ENCODE measurements around the gene FTO.

The FTO gene

GRCh38 chr16:54009464-54010176 is 305.7 kb downstream of the FTO start:
- no peak for DNase-seq (ENCODE audit: low read depth)

- DNase-seq (ENCODE audit: low read depth) = no peak
Observed at GRCh38 chr16:54015147-54015546, 311.2 kb downstream of the FTO start.

DNA sequence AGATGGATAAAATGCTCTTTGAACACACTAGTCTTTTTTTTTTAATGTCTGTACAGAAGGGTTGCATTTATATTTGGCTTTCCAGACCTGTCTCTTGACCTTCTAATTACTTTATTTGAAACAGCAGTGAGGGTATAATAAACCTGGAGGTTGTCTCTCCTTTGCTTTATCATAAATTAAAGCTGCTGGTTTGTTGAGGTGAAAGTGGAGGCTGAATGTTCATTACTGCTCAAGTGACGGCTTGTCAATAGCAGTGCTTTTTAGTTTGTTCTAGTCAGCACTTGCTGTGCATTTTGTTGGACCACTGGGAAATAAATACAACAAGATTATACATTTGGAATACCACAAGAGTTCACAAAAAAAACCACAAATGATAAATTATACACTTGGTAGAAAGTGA is 318.4 kb downstream of the FTO start:
- no peak for DNase-seq (ENCODE audit: low read depth)

DNA sequence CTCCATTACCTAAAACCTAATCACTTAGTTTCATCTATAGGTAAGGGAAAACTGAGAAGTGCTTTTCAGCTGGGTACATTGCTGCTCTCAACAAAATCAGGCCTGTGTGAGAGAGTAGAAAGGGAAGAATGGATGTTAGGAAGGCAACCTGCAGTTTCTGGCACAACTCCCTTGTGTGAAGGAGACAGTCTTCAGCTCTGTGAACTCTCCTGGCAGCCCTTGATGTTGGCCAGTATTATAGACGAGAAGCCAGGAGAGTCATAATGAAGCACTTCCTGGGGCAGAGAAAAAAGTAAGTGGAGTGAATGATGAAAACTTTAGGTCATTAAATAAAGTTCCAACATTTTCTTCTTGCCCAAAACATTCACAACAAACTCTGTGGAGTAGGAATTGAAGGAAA is 322.5 kb downstream of the FTO start:
- DNase-seq (ENCODE audit: low read depth) = no peak

DNA sequence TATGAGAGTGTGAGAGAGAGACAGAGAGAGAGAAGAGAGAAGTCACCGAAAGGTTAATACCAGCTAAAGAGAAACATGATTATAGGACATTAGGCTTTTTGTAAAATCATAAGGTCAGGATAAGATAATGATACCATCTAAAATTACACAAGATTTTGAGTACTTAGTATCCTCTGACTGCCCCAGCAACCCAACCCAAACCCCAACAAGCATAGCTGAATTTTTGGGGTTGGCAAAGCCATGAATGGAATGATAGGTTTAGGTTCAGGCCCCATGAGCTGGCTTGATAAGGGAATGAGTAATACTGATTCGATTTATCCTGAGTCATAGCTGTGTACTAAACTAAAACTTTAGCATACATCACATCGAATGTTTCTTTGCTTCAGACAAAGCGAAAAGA is 323.1 kb downstream of the FTO start:
- no peak for DNase-seq (ENCODE audit: low read depth)

- DNase-seq (ENCODE audit: low read depth) = no peak
Observed at GRCh38 chr16:54027558-54027957, 323.6 kb downstream of the FTO start.

GRCh38 chr16:54027995-54028394 is 324.0 kb downstream of the FTO start:
- no peak for DNase-seq (ENCODE audit: low read depth)

GRCh38 chr16:54030451-54030850 is 326.5 kb downstream of the FTO start:
- no peak for DNase-seq (ENCODE audit: low read depth)

DNA sequence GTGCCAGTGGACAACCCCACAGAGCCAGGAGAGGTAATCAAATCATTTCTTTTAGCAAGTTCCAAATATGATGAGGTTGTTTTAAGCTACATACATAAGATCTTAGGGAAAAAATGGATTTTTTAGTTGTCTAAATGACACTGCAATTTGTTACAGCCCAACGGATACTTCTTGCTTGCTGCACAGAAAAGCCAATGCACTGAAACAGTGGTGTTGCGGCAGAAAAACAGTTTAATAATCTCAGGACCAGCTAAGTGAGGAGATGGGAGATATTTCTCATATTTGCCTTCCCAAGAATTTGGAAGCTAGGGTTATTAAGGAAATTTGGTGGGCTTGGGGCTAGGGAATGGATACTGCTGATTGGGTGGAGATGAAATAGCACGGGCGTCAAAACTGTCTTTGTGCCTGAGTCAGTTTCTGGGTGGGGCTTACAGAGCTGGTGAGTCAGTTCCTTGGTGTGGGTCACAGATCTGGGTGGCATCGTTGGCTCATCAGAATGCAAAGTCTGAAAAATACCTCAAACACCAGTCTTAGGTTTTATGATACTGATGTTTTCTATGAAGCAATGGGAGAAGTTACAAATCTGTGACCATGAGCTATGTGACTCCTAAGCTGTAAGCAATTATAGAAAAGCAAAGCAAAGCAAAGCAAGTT is 327.3 kb downstream of the FTO start:
- no peak for DNase-seq (ENCODE audit: low read depth)

DNA sequence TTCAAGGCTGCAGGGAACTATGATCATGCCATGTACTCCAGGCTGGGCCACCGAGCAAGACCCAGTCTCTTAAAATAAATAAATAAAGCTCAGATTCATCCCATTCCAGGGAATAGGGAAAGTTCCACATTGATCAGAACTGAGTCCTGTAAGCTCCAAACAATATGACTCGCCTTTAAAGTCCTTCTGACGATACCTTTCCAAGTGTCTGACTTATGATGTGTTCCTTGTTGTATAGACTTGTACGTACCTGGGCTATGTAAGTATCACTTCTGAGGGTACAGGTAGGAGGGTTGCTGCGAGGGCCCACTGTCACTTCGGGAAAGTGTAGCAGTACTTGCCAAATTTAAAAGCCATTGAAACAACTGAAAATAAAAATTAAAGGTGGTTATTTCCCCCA is 329.8 kb downstream of the FTO start:
- DNase-seq (ENCODE audit: low read depth) = no peak

DNA sequence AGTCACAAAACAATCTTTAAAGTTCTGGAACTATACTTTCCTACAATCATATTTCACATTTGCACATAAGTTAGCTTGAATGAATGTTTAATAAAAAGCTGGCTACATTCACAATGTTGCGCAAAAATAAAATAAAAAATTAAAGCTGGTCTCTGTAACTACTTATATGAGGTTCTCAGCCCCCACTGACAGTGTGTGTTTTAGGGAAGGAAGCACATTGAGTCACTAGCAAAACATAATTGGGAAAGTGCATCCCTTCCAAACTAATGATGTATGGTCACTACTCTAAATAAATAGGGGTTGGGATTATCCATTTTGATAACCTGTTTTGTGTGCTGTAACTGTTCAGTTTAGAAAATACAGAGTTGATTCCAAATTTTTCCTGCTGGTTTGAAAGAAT is 330.7 kb downstream of the FTO start:
- DNase-seq (ENCODE audit: low read depth) = no peak

GRCh38 chr16:54040480-54040879 is 336.5 kb downstream of the FTO start:
- no peak for DNase-seq (ENCODE audit: low read depth)

- no peak for DNase-seq (ENCODE audit: low read depth)
Observed at GRCh38 chr16:54040975-54041374, 337.0 kb downstream of the FTO start.

GRCh38 chr16:54048586-54049495 is 344.9 kb downstream of the FTO start:
- no peak for DNase-seq (ENCODE audit: low read depth)

DNA sequence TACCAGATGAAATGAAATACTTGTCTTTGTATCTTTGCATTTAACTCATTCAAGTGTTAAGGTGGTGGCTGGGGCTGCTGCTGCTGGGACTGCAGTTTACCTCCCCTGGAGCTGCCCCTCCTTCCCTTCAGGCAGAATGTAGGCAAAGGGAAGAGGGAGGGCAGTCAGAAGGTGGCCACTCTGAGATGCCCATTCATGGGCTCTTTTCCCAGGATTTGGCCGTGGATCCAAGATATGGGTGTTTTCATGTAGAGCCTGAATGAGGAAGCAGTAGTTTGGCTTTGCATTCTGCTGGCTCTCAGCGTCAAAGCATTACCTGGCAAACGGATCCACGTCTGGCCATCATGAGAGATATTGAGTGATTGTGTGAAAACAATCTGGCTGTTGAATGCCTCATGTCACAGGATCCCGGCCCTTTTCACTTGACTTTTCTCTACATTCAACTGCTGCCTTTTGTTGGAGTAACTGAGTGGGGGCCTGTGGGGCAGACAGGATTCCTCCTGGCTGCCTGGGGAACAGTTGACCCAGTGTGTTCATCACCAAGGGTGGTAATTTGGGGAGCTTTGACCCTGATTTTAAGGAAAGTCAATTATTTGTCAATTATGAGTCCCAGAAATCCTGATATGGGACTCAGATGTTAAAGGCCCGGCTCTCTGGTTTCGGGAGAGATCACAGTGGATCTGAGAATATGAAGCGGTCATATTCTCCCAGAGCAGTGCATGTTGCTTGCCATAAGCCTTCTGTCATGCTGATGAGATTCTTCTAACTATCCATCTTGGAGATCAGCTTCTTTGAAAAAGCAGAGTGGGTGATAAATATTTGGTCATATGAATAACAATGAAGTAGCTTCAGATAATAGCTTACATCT is 345.9 kb downstream of the FTO start:
- no peak for DNase-seq (ENCODE audit: low read depth)

DNA sequence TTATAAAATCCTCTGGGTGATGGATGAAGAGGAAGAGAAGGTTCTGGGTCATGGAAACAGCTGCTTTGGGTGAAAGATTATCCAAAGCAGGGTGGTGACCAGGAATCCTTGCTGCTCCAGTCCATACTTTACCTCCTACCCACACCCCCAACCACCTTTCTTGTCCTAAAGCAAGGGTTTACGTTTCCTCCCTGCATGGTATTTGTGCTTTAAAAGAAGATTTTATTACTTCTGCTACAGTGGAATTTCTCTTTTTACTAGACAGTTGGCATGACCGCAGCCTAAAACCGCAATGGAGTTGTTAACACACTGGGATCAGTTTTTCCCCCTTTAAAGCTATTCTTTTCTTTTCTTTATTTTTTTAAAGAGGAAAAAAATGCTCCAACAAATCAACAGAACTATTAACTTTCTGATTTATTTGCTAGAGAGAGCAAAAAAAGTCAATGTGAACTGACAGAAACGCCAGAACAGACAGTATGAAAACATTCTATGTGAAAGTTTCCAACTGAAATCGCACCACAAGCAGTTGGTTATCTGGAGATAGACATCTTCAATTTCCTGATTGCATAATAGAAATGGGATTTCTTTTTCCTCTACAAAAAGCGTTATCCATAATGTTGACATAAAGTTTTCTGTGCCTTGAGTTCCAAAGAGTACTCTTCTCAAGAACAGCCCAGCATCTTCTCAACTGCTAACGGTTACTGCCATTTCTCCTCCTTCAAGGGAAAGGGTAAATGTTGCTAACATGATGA is 346.7 kb downstream of the FTO start:
- DNase-seq (ENCODE audit: low read depth) = no peak

DNA sequence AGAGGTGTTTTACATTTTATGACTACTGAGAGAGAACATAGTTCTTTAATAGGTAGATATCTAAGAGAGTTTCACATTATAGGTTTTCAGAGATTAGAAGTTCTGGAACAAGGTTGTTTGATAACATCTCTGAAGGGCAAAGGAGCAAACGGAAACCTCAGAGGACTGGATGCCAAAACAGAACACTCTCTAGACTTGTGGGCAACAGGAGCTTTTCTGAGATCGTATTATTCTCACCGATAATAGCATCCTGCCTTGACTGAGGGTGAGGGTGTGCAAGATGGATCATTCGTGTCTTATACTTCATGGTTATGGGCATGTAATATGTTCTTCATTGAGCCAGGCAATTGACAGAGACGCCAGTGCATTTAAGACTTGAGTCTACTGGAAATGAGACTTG is 347.9 kb downstream of the FTO start:
- DNase-seq (ENCODE audit: low read depth) = no peak

DNA sequence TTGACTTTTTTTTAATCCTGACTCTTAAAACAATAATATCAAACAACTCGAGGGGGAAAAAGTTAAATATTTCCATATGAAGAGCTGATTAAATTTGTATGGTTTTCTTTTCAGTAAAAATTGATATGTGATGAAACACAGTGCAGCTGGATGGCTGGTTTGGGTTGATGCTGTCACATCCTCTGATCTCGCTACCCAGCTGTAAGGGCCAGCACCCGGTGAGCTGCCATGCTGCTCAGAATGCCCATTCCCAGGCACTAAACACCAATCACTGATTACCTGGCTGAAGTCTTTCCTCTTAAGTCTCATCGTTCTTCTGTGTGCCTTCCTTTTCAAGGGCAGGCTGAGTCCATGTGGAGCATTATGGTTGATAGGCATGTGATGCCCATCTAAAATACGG is 348.3 kb downstream of the FTO start:
- DNase-seq (ENCODE audit: low read depth) = no peak

GRCh38 chr16:54053891-54054820 is 350.2 kb downstream of the FTO start:
- DNase-seq (ENCODE audit: low read depth) = no peak

GRCh38 chr16:54055191-54055590 is 351.2 kb downstream of the FTO start:
- DNase-seq (ENCODE audit: low read depth) = no peak

Measured in stimulated activated CD8-positive, alpha-beta memory T cell treated with anti-CD3 and anti-CD28 coated beads, Interleukin-7, amount 100 ng/mL, for 24 hours (primary cell).